Osteoblast (primary cell): Measurements from ENCODE around the gene MAN1C1. TPM values are rescaled to one million over a fixed set of nuclear protein-coding genes. Genes with fewer than 3 reads are reported as not detected.
"Not testable (repeated sequence)": the region's sequence is repeated elsewhere in the genome, so short reads cannot be mapped to it uniquely, and the experiment has no call there.

Experiments used
- DNase-seq: peaks from one replicate; pipeline ENCODE4 v3.0.0; 2011; ENCODE audit warnings: low spot score, mixed read lengths; ENCODE audit not compliant: insufficient read length; ENCODE audit errors: missing footprints
- H2AFZ ChIP-seq: 2 replicates; pipeline ENCODE4 v1.6.0; 2011; ENCODE audit warnings: mild to moderate bottlenecking, low read length
- H3K27ac ChIP-seq: 2 replicates; pipeline ENCODE4 v1.5.1; 2011; ENCODE audit warnings: mild to moderate bottlenecking, low read depth, low read length, moderate library complexity
- H3K27me3 ChIP-seq: 2 replicates; pipeline ENCODE4 v1.6.0; 2012; ENCODE audit warnings: mild to moderate bottlenecking, control low read depth, inconsistent platforms, low read length, moderate library complexity; ENCODE audit not compliant: insufficient read depth
- H3K36me3 ChIP-seq: 2 replicates; pipeline ENCODE4 v1.5.1; 2011; ENCODE audit warnings: mild to moderate bottlenecking, low read length, control low read depth, moderate library complexity; ENCODE audit not compliant: insufficient read depth
- H3K4me1 ChIP-seq: 2 replicates; pipeline ENCODE4 v1.5.1; 2011; ENCODE audit warnings: mild to moderate bottlenecking, low read length, control low read depth, moderate library complexity; ENCODE audit not compliant: insufficient read depth
- H3K4me2 ChIP-seq: 2 replicates; pipeline ENCODE4 v1.6.0; 2011; ENCODE audit warnings: mild to moderate bottlenecking, low read length; ENCODE audit not compliant: insufficient read depth
- H3K4me3 ChIP-seq: fragments of 200-600 bp; sonication (generic); 3 replicates; pipeline ENCODE4 v1.5.1; 2012; ENCODE audit warnings: mild to moderate bottlenecking, low read length, inconsistent platforms; ENCODE audit not compliant: insufficient read depth
- H3K79me2 ChIP-seq: 2 replicates; pipeline ENCODE4 v1.6.0; 2012; ENCODE audit warnings: mild to moderate bottlenecking, low read length, control low read depth, inconsistent platforms; ENCODE audit not compliant: insufficient read depth
- H3K9me3 ChIP-seq: 2 replicates; pipeline ENCODE4 v1.5.1; 2011; ENCODE audit warnings: low read depth, low read length, control low read depth
- H4K20me1 ChIP-seq: 2 replicates; pipeline ENCODE4 v1.6.0; 2012; ENCODE audit warnings: mild to moderate bottlenecking, low read length, control low read depth; ENCODE audit not compliant: insufficient read depth
- CTCF ChIP-seq: IDR thresholded peaks from 2 replicates; pipeline ENCODE4 v1.5.1; 2011; ENCODE audit warnings: mild to moderate bottlenecking, low read depth, low read length, moderate library complexity; ENCODE audit errors: extremely low read depth
- total RNA-seq: library from RNA; depleted of rRNA; stranded (reverse); fragments of >200 nt; gene quantifications from 2 replicates; pipeline ENCODE4 v1.2.3, GENCODE V29; 2012

Gene MAN1C1
- total RNA-seq, 1 donor = 16.3 TPM

GRCh38 chr1:25583519-25584370 lies 32.8 kb upstream of the MAN1C1 start:
- DNase-seq = peak; percentile 75
- H3K79me2 ChIP-seq = no peaks in the 10 kb centered on the region
- no peaks in the 10 kb centered on the region for H3K27me3 ChIP-seq
- H3K9me3 ChIP-seq = no peaks in the 10 kb centered on the region
- no peak overlapping the region for H3K4me3 ChIP-seq
- H3K36me3 ChIP-seq = no peaks in the 10 kb centered on the region
- no peak for TF ChIP-seq CTCF
- no peaks in the 10 kb centered on the region for H4K20me1 ChIP-seq
- no peak overlapping the region for H3K27ac ChIP-seq
- no peak overlapping the region for H2AFZ ChIP-seq
- H3K4me1 ChIP-seq = no peaks in the 10 kb centered on the region
- no peak overlapping the region for H3K4me2 ChIP-seq

- Histone ChIP-seq H3K9me3 (no peaks in the 10 kb centered on the region), H3K4me1 (no peaks in the 10 kb centered on the region), H3K27ac (no peak overlapping the region), H3K4me2 (no peak overlapping the region), H3K27me3 (no peaks in the 10 kb centered on the region), H3K4me3 (no peak overlapping the region), H3K36me3 (no peaks in the 10 kb centered on the region), H2AFZ (no peak overlapping the region), H3K79me2 (no peaks in the 10 kb centered on the region), H4K20me1 (no peaks in the 10 kb centered on the region)
- TF ChIP-seq CTCF = no peak
- peak; percentile 44 for DNase-seq
Observed at GRCh38 chr1:25586181-25586588, 30.4 kb upstream of the MAN1C1 start.

GRCh38 chr1:25587290-25587689 lies 29.3 kb upstream of the MAN1C1 start:
- Histone ChIP-seq H3K27ac (no peak overlapping the region), H4K20me1 (no peaks in the 10 kb centered on the region), H2AFZ (no peak overlapping the region), H3K9me3 (no peaks in the 10 kb centered on the region), H3K4me1 (no peaks in the 10 kb centered on the region), H3K79me2 (no peaks in the 10 kb centered on the region), H3K36me3 (no peaks in the 10 kb centered on the region), H3K4me2 (no peak overlapping the region), H3K27me3 (no peaks in the 10 kb centered on the region), H3K4me3 (no peak overlapping the region)
- no peak for DNase-seq
- TF ChIP-seq CTCF = no peak

GRCh38 chr1:25588224-25588623 lies 28.4 kb upstream of the MAN1C1 start:
- H3K36me3 ChIP-seq, H3K4me3 ChIP-seq, H3K4me1 ChIP-seq, H4K20me1 ChIP-seq, H2AFZ ChIP-seq, H3K79me2 ChIP-seq, H3K4me2 ChIP-seq, H3K9me3 ChIP-seq, H3K27ac ChIP-seq, H3K27me3 ChIP-seq, DNase-seq: not testable (repeated sequence)

- H3K27me3 ChIP-seq, H4K20me1 ChIP-seq, H3K27ac ChIP-seq, H3K4me1 ChIP-seq, H3K36me3 ChIP-seq, H3K79me2 ChIP-seq, H3K4me2 ChIP-seq, H3K9me3 ChIP-seq, H3K4me3 ChIP-seq, DNase-seq, H2AFZ ChIP-seq: not testable (repeated sequence)
Observed at GRCh38 chr1:25588786-25589185, 27.8 kb upstream of the MAN1C1 start.
